HepG2 (cell line): ENCODE data around the gene MBNL3. TPM values are rescaled to one million over a fixed set of nuclear protein-coding genes. Genes with fewer than 3 reads are reported as not detected.
A peak's percentile ranks its signal among the peaks of the same experiment; 100 is the strongest.

Experiments used
- BCLAF1 ChIP-seq: fragments of 450-650 bp; IDR thresholded peaks from 2 replicates; pipeline ENCODE4 v1.6.1; 2017; ENCODE audit warnings: mild to moderate bottlenecking
- CENPT ChIP-seq: sonication (generic); formaldehyde crosslinking; IDR thresholded peaks from 2 replicates; pipeline ENCODE4 v1.8.0; 2022; ENCODE audit warnings: low read depth, mild to moderate bottlenecking, moderate library complexity, missing genetic modification reagents
- DR1 ChIP-seq: sonication (generic); formaldehyde crosslinking; IDR thresholded peaks from 2 replicates; pipeline ENCODE4 v1.8.0; 2021; ENCODE audit warnings: mild to moderate bottlenecking, missing genetic modification reagents, inconsistent platforms
- FOSL2 ChIP-seq: sonication (generic); formaldehyde crosslinking; IDR thresholded peaks from 2 replicates; pipeline ENCODE4 v1.4.0; 2020; ENCODE audit warnings: missing genetic modification reagents
- GFI1 ChIP-seq: sonication (generic); formaldehyde crosslinking; IDR thresholded peaks from 2 replicates; pipeline ENCODE4 v1.5.0; 2020; ENCODE audit warnings: missing genetic modification reagents, mild to moderate bottlenecking, borderline replicate concordance
- HES4 ChIP-seq: sonication (generic); formaldehyde crosslinking; IDR thresholded peaks from 2 replicates; pipeline ENCODE4 v1.9.0; 2021; ENCODE audit warnings: mild to moderate bottlenecking, missing genetic modification reagents, borderline replicate concordance
- HOXA3 ChIP-seq: sonication (generic); formaldehyde crosslinking; IDR thresholded peaks from 2 replicates; pipeline ENCODE4 v1.5.0; 2020; ENCODE audit warnings: missing genetic modification reagents
- KAT8 ChIP-seq: IDR thresholded peaks from 2 replicates; pipeline ENCODE4 v1.6.1; 2016; ENCODE audit warnings: missing genetic modification reagents, missing compliant biosample characterization
- MTA3 ChIP-seq: sonication (generic); formaldehyde crosslinking; IDR thresholded peaks from 2 replicates; pipeline ENCODE4 v1.4.0; 2020; ENCODE audit warnings: missing genetic modification reagents
- PAX8 ChIP-seq: sonication (generic); formaldehyde crosslinking; IDR thresholded peaks from 2 replicates; pipeline ENCODE4 v1.8.0; 2022; ENCODE audit warnings: mild to moderate bottlenecking, missing genetic modification reagents, borderline replicate concordance
- RFX5 ChIP-seq: IDR thresholded peaks from 2 replicates; pipeline ENCODE4 v1.6.1; 2011; ENCODE audit warnings: low read depth, low read length, improper control_type of control experiment
- RXRA ChIP-seq: sonication (generic); formaldehyde crosslinking; IDR thresholded peaks from 2 replicates; pipeline ENCODE4 v1.5.1; 2020; ENCODE audit warnings: missing genetic modification reagents
- SIX1 ChIP-seq: sonication (generic); formaldehyde crosslinking; IDR thresholded peaks from 2 replicates; pipeline ENCODE4 v1.4.0; 2020; ENCODE audit warnings: missing genetic modification reagents, borderline replicate concordance
- YEATS4 ChIP-seq: sonication (generic); formaldehyde crosslinking; IDR thresholded peaks from 2 replicates; pipeline ENCODE4 v1.4.0; 2020; ENCODE audit warnings: missing genetic modification reagents, borderline replicate concordance
- ZBTB49 ChIP-seq: sonication (generic); formaldehyde crosslinking; IDR thresholded peaks from 2 replicates; pipeline ENCODE4 v1.4.0; 2020; ENCODE audit warnings: missing genetic modification reagents, borderline replicate concordance
- ZNF280D ChIP-seq: sonication (generic); formaldehyde crosslinking; IDR thresholded peaks from 2 replicates; pipeline ENCODE4 v1.5.1; 2020; ENCODE audit warnings: mild to moderate bottlenecking, missing genetic modification reagents
- ZNF430 ChIP-seq: sonication (generic); formaldehyde crosslinking; IDR thresholded peaks from 2 replicates; pipeline ENCODE4 v1.9.0; 2021; ENCODE audit warnings: mild to moderate bottlenecking, missing genetic modification reagents
- ZNF572 ChIP-seq: sonication (generic); formaldehyde crosslinking; IDR thresholded peaks from 2 replicates; pipeline ENCODE4 v1.5.1; 2020; ENCODE audit warnings: mild to moderate bottlenecking, missing genetic modification reagents
- ZNF580 ChIP-seq: IDR thresholded peaks from 2 replicates; pipeline ENCODE4 v1.6.1; 2016; ENCODE audit warnings: low read depth, borderline replicate concordance
- ZNF788 ChIP-seq: sonication (generic); formaldehyde crosslinking; IDR thresholded peaks from 2 replicates; pipeline ENCODE4 v1.5.0; 2020; ENCODE audit warnings: mild to moderate bottlenecking, missing genetic modification reagents, borderline replicate concordance
- polyA plus RNA-seq, 8 experiments: library from polyadenylated mRNA; depleted of rRNA in 3 of 8; stranded (reverse) in 7 of 8; unstranded in 1 of 8; fragments of >200 nt; fragmentation: Illumina TruSeq in 4 of 8; extraction: Trizol in 4 of 8; gene quantifications; 2 replicates each; pipeline versions ENCODE4 v1.2.1 to v1.2.3, GENCODE V29; 2011 to 2016; ENCODE audit warnings: low read depth in 4 of 8, missing spikeins in 1 of 8, mixed read lengths in 1 of 8; ENCODE audit not compliant: insufficient read depth in 1 of 8
- total RNA-seq, 5 experiments: library from RNA; depleted of rRNA; stranded (reverse); fragments of >200 nt; fragmentation: Illumina TruSeq; extraction: Trizol; gene quantifications; 2 replicates each; pipeline ENCODE4 v1.2.3, GENCODE V29; 2016; ENCODE audit warnings: low read depth in 1 of 5
- TF ChIP-seq, protein P1 (sequence below): sonication (generic); formaldehyde crosslinking; conservative IDR thresholded peaks from 2 replicates; pipeline ENCODE4 v1.8.0; 2022; ENCODE audit warnings: low read depth, missing genetic modification reagents

The MBNL3 gene
- total and polyA plus RNA-seq, 2 of the 13 experiments (the other 11 are each of a cell fraction or from before 2014, with no cell fraction given) = 155 to 257 TPM

GRCh38 chrX:132493095-132493494 lies 4.3 kb upstream of the MBNL3 start (continued):
- TF ChIP-seq ZBTB49 (CRISPR knock-in tag) = no peak
- no peak for TF ChIP-seq CENPT
- TF ChIP-seq MTA3 (CRISPR knock-in tag) = no peak
- TF ChIP-seq, protein P1, sequence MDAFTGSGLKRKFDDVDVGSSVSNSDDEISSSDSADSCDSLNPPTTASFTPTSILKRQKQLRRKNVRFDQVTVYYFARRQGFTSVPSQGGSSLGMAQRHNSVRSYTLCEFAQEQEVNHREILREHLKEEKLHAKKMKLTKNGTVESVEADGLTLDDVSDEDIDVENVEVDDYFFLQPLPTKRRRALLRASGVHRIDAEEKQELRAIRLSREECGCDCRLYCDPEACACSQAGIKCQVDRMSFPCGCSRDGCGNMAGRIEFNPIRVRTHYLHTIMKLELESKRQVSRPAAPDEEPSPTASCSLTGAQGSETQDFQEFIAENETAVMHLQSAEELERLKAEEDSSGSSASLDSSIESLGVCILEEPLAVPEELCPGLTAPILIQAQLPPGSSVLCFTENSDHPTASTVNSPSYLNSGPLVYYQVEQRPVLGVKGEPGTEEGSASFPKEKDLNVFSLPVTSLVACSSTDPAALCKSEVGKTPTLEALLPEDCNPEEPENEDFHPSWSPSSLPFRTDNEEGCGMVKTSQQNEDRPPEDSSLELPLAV (CRISPR knock-in tag) = no peak
- TF ChIP-seq YEATS4 (CRISPR knock-in tag) = no peak
- TF ChIP-seq HES4 (CRISPR knock-in tag) = no peak
- TF ChIP-seq HOXA3 (CRISPR knock-in tag) = peak; percentile 19; the same call in 1 of the 2 replicates
- no peak for TF ChIP-seq RXRA (CRISPR knock-in tag)
- no peak for TF ChIP-seq ZNF580
- no peak for TF ChIP-seq BCLAF1
- TF ChIP-seq ZNF788 (CRISPR knock-in tag) = no peak
- TF ChIP-seq SIX1 (CRISPR knock-in tag) = peak; percentile 56; the same call in 1 of the 2 replicates
- TF ChIP-seq FOSL2 = peak; percentile 43; the same call in 1 of the 2 replicates
- peak; percentile 36; the same call in 1 of the 2 replicates for TF ChIP-seq KAT8
- TF ChIP-seq ZNF572 (CRISPR knock-in tag) = no peak
- no peak for TF ChIP-seq DR1 (CRISPR knock-in tag)
- TF ChIP-seq RFX5 = no peak
- TF ChIP-seq PAX8 = no peak
- TF ChIP-seq GFI1 (CRISPR knock-in tag) = 0 out of 2 replicates have a peak, but pooled peaks have one; percentile 50
- no peak for TF ChIP-seq ZNF280D (CRISPR knock-in tag)
- no peak for TF ChIP-seq ZNF430 (CRISPR knock-in tag)
